Measurements from ENCODE around the gene C3orf20.

C3orf20 gene

DNA sequence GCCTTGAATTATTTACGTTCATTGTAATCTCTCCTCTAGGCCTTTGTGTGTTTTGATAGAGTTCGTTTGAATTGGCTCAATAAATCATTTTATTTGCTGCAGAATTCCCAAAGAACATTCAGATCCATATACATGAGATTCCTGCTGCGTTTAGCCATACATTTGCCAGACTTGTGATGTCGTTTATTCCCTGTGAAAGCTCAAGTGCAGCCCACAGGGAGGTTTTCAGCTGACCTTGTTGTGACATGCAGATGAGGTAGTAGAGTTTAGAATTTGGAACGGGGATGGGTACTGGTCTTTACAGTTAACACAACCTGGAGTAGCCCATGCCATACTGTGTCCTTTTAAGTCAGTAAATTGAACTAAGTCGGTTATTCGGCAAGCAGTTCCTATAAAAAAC, at the start of gene C3orf20:
C3orf20 (plus strand) TSS at position 301 of the 400 bp plus-strand sequence. CDS start 7,573 bp downstream, outside the sequence.
- no peak for DNase-seq (ENCODE audit: low read depth)

DNA sequence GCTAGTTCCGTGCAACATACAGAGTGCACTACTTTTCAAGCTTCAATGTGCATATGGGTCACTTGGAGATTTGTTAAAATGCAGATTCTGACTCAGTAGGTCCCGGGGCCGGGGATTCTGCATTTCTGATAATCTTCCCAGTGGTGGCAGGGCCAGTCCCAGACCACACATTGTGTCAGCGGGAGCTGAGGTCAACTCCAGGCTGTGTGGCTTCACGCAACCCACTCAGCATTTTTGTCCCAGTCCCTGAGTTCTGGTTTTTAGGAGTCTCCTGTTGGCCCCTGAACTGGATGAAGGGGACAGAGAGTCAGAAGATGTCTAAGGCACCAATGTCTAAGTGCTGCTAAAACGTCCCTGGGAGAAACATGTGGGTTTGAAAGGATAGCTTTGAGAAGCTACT, 49.5 kb upstream of the C3orf20 start:
- no peak for DNase-seq (ENCODE audit: low read depth)

DNA sequence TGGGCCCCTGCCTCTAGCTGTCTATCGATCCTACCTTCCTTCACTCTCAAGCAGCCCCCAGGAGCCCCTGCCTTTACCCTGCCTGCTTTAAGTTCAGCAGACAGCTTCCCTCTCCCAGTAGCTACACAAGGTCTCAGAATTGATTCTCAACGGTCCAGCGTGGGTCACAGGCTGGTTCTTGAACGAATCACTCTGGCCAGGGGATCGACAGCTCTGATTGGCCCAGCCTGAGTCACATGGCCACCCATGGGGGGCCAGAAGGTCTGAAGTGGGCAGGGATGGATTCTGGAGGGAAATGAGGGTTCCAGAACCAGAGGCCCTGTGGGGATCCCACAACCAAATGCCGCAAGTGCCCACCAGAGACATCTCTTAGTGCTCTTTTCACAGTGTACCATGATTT, 47.1 kb upstream of the C3orf20 start:
- no peak for DNase-seq (ENCODE audit: low read depth)

DNA sequence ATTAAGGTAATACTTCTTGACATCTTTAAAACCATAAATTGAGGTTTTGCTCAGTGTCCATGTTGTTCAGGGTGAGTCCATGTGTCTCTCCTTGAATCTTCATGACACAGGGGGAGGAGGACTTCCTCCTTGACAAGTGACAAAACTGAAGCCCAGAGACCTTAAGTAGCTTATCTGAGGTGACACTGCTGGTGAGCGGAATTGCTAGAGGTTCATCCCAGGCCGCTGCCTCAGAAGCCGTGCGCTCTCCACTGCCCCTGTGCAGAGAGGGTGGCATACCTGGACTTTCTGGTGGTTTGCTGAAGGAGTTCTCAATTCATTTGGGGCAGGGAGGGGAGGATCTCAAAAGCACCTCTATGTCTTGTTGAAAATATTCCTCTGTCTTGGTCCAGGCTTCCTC, 46.5 kb upstream of the C3orf20 start:
- no peak for DNase-seq (ENCODE audit: low read depth)

DNA sequence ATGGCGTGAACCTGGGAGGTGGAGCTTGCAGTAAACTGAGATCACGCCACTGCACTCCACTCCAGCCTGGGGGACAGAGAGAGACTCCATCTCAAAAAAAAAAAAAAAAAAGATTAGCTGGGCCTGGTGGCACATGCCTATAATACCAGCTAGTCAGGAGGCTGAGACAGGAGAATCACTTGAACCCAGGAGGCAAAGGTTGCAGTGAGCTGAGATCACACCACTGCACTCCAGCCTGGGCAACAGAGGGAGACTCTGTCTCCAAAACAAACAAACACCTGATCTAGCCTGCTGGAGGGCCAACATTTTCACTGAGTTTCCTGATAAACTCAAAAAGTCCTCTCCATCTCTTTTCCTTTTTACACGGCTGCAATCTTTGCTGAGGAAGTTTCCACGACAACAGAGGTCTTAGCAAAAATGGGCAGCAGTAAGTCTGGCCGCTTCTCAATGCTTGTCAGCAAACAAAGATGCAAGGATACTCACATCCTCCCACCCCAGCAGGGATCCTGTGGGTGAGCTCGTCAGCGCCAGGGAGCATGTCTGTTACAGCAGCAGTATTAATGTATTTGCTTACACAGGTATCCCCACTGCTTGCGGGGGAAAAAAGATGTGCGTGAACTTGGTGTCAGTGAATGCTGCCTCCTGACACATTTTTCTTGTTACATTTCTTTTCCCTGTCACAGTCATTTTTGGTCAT, 44.4 kb upstream of the C3orf20 start:
- no peak for DNase-seq (ENCODE audit: low read depth)

DNA sequence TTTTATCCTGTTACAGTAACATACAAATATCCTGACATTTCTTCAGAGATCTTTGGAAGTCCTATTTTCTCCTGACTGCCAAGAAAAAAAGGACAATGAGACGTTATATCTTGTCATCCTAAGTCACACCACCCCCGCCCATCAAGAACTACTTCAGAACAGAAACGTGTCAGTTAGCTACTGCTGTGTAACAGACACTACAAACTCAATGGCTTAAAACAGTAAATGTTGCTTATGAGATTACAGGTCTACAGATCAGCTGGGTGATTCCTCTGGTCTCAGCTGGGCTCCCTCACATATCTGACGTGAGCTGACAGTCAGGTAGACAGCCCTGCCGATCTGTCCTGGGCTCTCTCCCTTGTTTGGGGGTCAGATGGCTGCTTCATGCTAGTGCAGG, 43.8 kb upstream of the C3orf20 start:
- DNase-seq (ENCODE audit: low read depth) = no peak

DNA sequence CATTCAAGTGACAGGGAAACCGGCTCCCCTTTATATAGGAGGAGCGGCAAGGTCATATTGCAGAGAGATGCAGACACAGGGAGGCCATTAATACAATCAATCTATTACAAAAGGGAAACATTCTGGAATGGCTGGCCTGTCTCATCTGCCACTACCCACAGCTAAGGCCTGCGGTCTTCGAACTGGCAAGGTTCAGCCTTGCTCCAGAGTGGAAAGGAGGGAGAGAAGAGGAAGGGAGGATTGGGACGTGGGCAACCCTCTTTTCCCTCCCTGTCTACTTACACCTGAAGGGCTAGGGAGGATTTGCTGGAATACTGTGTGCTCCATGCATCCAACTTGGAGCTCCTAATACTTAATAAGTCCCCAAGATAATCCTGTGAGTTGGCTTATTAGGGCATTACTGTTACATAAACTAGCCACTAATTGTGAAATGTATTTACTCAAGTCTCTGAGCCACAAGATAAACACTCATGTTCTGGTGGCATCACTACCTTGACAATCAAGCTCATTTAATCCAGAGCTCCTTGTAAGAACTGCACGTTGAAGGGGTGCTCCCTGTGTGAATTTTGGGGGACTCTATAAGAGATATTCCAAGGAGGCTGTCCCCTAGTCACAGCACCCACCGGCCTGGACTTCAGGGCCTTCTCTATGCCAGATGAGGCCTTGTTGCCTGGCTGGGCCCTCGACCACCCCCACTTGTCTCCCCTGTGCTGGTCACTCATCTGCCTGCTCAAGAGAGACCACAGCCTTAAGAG, 43.1 kb upstream of the C3orf20 start:
- DNase-seq (ENCODE audit: low read depth) = no peak

DNA sequence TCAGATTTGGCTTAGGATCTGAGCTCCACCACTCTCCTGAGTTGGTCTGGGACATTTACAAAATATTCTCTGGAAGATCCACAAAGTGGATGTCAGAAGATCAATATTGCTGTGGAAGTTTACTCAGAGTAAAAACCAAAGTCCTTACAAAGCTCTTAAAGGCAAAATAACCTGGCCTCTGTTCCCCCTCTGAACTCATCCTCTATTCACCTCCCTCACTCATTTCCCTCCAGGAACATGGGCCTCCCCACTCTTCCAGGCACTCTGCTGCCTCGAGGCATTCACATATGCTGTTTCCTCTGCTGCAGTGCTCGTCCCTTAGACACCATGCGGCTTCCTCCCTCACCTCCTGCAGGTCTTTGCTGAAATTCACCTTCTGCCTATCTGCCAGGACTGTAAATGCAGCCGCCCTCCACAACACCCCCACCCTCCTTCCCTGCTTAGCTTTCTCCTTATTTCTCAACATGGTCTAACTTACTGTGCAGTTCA, 42.5 kb upstream of the C3orf20 start:
- DNase-seq (ENCODE audit: low read depth) = no peak

DNA sequence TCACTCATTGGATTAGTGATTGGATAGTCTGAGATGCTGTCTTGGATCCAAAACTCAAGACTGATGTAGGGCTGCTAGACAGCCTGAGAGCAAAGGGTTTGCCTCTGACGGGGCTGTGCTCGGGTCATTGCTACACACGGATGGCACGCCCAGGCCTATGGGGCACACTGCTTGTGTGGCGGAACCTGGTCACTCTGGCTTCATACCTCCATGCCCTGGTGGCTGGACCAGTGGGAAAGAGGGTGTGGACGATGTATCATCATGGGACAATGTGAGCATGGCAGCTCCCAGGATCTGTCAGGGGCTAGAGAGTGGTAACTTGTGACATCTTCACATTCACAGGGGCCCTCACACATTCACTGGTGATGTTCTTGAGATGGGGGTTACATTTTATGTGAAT, 41.5 kb upstream of the C3orf20 start:
- no peak for DNase-seq (ENCODE audit: low read depth)

DNA sequence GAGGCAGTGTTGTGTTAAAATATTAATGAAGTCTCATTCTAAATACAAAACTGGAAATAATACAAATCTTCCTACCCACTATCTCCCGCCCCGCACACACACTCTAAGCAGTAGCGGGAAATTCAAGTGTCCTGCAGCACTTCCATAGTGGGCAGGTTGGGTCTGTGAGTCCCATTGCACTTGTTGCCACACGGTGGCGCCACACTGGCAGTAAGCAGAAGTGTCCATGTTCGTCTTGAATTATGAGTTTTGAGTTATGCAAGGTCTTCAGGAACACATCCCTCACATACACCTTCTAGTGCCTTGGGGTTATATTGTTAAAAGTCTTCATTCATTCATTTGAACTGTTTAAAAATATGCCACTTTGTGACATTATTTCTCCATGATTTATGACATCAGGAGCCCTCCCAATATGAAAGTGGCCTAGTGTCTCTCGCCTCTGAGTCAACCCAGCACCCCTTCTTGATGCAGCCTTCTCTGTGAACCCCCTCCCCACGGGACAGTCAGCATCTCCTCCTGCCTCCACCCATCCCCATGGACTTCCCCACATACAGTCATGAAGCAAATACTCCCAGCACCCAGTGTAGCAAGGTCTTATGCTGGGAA, 41.0 kb upstream of the C3orf20 start:
- no peak for DNase-seq (ENCODE audit: low read depth)

DNA sequence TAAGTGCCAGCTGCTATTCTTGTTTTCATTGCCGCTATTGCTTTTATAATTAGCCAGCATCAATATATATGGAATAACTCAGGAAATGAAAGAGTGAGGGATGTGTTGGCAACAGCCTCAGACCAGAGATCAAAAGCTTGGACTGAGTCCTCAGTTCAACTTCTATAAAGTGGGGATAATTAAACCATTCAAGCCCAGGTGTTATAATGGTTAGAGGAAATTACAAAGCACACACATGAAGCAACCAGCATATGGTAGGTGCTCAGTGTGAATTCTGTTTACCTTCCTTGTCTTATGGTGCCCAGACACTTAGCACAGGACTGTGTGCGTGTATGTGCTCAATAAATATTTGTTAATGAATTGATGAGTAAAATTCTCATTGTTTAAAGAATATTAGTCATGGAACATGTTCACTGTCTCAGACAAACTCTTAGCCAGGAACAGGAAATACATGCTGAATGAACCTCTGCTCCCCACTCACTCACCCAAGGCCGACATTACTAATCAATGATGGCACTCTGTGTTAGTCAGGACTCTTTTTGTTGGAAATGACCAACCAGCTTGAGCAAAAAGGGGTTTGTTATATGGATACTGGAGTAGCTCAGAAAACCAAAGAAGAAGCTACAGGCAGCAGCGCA, 40.1 kb upstream of the C3orf20 start:
- no peak for DNase-seq (ENCODE audit: low read depth)

DNA sequence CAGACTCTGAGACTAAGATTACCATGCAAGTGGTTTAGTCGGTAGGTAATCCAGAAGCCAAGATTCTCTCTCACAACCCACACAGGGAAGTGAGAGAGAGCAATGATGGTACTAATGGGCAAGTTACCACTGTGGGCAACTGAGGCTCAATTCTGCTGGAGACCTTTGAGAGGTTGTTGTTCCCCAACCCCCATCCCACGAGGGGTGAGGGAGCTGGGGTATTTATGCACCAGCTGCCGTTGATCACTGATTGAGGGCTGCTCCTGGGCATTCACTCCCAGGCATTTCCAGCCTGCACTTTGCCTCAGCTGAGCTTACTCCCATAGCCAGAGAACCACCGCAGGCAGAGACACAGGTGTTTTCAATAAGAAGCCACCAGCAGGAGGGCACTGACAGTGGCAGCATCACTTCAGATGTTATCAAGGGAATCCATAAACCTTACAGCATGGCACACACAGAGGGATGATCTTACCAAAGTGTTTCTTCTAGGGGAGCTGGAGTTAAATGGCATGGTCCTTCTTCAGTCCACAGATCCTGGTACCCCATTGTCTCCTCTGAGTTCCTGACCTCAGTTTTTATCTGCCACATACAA, 38.3 kb upstream of the C3orf20 start:
- no peak for DNase-seq (ENCODE audit: low read depth)

DNA sequence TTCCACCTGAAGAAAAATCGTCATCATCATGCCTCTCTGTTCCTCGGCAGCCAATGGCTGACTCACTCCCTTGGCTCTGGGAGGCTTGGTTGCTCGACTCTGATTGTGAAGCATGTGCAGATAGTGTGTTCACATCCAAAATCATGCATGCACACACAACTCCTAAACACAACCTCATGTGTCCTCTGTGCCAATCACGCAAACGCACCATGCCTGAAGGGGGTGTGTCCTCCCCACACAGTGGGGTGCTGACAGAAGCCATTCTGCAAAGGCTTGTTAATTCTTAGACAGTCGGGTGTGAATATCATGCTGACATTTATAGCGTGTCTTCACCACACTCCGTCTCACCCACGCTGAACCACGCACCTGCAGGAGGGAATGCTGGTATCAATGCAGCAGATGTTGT, 34.8 kb upstream of the C3orf20 start:
- no peak for DNase-seq (ENCODE audit: low read depth)

DNA sequence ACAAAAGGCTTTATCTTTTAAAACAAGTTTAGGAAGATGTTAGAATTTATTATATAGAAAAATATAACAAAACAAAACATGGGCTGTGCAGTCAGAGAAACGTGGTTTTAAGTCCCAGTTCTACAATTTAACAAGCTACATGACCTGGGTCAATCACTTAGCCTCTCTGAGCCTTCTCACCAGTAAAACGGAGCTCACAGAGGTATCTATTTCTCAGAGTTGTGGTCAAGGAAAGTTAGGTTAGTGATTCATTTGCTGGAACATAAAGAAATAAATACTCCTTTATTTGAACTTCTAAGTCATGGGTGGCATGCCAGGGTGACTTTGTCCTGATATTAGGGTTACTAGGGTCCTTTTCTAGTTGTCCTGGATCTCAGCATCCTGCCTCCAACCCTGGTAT, 34.2 kb upstream of the C3orf20 start:
- no peak for DNase-seq (ENCODE audit: low read depth)

DNA sequence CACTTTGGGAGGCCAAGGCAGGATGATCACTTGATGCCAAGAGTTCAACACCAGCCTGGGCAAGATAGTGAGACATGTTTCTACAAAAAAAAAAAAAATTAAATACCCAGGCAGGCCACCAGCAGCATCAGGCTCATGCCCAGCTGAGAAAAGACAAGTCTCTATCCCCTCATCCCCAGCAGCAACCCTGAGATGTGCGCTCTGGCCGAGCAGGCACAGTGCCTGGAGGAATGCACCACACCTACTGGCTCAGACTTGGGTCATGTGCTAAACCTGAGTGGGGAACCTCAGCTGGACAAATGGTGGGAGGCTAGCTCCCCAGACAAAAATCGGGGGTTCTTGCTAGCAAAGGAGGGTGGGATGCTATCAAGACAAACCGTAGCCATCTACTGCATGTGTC, 33.6 kb upstream of the C3orf20 start:
- no peak for DNase-seq (ENCODE audit: low read depth)

DNA sequence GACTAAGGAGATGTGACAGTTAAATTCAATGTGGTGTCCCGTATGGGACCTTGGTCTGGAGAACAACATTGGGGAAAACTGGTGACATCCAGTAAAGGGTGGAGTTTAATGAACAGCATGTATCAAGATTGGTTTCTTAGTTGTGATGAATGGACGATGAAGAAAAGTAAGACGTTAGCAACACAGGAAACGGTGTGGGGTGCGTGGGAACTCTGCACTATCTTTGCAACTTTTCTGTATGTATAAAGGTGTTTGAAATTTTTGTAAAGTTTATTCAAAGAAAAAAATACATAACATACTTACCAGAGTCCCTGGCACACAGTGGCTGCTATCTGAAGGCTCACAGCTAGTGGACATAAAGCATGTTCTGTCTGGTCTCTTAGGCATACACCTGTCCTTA, 29.5 kb upstream of the C3orf20 start:
- DNase-seq (ENCODE audit: low read depth) = no peak

DNA sequence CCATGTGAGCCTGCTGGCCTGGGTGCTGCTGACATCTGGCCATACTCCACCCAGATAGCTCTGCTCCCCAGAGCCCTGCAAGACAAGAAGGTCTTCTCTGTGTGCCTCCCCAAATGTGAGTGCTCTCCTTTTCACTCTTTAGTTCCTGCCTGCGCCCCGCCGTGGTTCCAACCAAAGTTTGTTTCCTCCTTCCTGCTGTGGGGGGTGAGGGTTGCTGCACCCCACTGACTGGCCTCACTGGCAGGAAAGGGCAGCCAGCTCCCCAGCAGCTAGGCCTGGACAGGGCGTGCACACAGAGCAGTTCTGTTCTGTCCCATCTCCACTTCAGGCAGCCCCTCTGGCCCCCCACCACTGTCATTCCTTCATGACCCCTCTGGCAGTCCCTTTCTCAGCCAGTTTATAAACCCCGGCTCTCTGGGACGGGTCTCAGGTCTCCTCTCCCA, 28.8 kb upstream of the C3orf20 start:
- DNase-seq (ENCODE audit: low read depth) = no peak

DNA sequence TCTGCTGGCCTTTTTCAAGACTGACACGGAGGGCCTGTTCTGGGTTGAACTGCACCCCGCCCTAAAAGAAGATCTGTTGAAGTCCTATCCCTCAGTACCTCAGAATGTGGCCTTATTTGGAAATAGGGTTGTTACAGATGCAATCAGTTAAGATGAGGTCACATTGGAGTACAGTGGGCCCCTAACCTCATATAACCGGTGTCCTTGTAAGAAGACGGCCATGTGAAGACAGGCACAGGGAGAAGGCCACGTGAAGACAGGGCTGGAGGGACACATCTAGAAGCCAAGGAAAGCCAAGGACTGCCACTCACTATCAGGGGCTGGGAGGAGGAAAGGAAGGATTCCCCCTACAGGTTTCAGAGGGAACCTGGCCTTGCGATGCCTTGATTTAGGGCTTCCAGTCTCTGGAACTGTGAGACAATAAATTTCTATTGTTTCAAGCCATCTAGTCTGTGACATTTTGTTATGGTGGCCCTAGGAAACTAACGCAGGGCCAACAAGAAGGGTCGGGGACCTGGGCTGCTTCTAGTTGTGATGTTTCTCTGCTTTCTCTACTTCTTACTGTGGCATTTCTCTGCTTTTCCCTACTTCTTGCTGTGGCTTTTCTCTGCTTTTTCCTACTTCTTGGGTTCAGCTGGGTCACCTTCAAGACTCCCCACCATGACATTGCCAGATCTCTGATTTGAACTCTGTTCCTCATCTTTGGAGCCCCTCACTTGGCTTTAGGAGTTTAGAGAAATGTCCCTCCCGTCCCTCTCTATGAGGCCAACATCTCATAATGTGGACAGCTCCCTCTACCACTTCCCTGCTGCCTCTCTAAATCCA, 28.1 kb upstream of the C3orf20 start:
- no peak for DNase-seq (ENCODE audit: low read depth)

DNA sequence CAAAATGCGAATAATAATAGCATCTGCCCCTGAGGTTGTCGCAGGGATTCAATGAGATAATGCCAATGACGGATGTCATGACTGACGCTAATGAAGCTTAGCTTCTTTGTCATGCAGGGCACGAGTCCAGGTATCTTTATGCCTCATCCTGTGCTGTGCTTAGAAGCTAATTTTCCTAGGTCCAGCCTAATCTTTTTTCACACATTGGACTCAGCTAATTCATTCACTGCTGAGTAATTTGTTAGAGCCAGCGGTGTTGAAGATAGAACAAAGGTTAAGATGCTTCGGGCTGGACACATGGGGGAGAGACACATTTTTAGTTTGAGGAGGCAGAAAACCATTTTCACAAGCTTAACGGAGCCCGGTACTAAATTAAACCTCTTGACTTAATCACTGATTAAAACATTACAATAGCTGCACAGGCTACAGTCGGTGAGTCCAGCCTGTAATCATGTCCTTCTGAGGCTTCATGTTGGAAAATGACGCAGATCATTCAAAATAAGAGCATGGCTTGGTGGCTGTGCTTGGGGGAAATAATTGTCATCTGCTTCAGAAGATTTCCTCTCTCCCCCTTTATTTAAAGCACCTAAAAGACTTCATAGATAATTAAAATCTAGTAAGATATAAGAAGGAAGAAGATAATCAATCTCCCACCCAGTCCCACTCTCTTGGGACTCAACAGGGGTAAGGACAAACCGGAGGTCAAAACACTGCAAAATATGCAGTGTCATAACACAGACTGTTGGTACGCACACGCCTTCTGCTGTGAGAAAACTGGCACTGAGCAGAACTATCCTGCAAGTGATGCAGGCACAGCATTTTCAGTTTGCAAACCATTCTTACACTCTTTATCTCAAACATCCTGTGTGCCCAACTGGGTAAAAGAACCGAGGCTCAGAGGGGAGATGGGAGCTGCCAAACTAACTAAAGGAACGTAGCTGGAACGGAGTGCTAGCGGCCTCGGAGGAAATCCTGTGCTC, 26.7 kb upstream of the C3orf20 start:
- DNase-seq (ENCODE audit: low read depth) = no peak

DNA sequence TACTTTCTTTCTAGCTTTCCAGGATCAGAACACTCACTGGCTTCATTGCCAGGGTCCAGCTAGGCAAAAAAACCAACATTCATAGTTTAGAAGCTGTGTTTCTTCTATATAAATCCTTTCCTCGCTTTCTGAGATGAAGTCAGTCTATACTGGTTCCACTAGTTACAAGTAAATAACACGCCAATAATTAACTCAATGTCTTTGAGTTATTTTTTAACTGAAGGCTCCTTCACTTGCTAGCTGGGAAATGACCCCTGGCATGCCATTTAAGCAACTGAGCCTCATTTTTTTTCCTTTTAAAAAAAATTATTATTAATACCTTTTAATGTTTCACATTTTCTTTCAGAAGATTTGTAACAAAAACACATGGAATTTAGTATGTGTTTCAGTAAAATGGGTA, 25.5 kb upstream of the C3orf20 start:
- no peak for DNase-seq (ENCODE audit: low read depth)
